IPS-20b (cell line): ENCODE measurements around the gene SCUBE2.

Source experiments
- H3K27ac ChIP-seq: one replicate; pipeline ENCODE4 v1.5.1; 2013; ENCODE audit warnings: low read length
- H3K27me3 ChIP-seq: 2 replicates; pipeline ENCODE4 v1.6.1; 2013; ENCODE audit warnings: mild to moderate bottlenecking, low read length, inconsistent platforms; ENCODE audit not compliant: insufficient read depth
- H3K36me3 ChIP-seq: 2 replicates; pipeline ENCODE4 v1.6.1; 2013; ENCODE audit warnings: low read depth, mild to moderate bottlenecking, inconsistent platforms, low read length, moderate library complexity; ENCODE audit not compliant: insufficient read depth
- H3K4me1 ChIP-seq: 2 replicates; pipeline ENCODE4 v1.6.1; 2013; ENCODE audit warnings: mild to moderate bottlenecking, control low read depth, inconsistent platforms, low read length, moderate library complexity; ENCODE audit not compliant: insufficient read depth
- H3K4me3 ChIP-seq: 2 replicates; pipeline ENCODE4 v1.5.1; 2013; ENCODE audit warnings: mild to moderate bottlenecking, low read length, inconsistent platforms
- H3K9ac ChIP-seq: 2 replicates; pipeline ENCODE4 v1.6.1; 2013; ENCODE audit warnings: low read depth, mild to moderate bottlenecking, inconsistent platforms, low read length, moderate library complexity
- H3K9me3 ChIP-seq: 2 replicates; pipeline ENCODE4 v1.6.1; 2013; ENCODE audit warnings: mild to moderate bottlenecking, low read depth, low read length, inconsistent platforms; ENCODE audit not compliant: insufficient read depth

Gene SCUBE2

GRCh38 chr11:9037046-9037780, 54.2 kb downstream of the SCUBE2 start:
- H3K4me1 ChIP-seq, result peaks cover 8% of the 10 kb centered on the region; the same call in 1 of the 2 replicates
- no peak overlapping the region for H3K27ac ChIP-seq
- no peak overlapping the region for H3K4me3 ChIP-seq
- no peak overlapping the region; the same call in 1 of the 2 replicates for H3K9ac ChIP-seq
- no peaks in the 10 kb centered on the region for H3K27me3 ChIP-seq
- H3K36me3 ChIP-seq, result no peaks in the 10 kb centered on the region
- no peaks in the 10 kb centered on the region for H3K9me3 ChIP-seq

GRCh38 chr11:9030601-9031000, 60.8 kb downstream of the SCUBE2 start:
- Histone ChIP-seq H3K4me1 (no peaks in the 10 kb centered on the region), H3K27ac (no peak overlapping the region), H3K9ac (no peak overlapping the region), H3K4me3 (no peak overlapping the region), H3K9me3 (no peaks in the 10 kb centered on the region), H3K27me3 (no peaks in the 10 kb centered on the region), H3K36me3 (no peaks in the 10 kb centered on the region)

GRCh38 chr11:9029422-9029821, 62.0 kb downstream of the SCUBE2 start:
- no peaks in the 10 kb centered on the region for H3K4me1 ChIP-seq
- H3K27me3 ChIP-seq, result no peaks in the 10 kb centered on the region
- no peaks in the 10 kb centered on the region for H3K9me3 ChIP-seq
- H3K9ac ChIP-seq, result no peak overlapping the region
- no peak overlapping the region for H3K4me3 ChIP-seq
- no peak overlapping the region for H3K27ac ChIP-seq
- H3K36me3 ChIP-seq, result no peaks in the 10 kb centered on the region

GRCh38 chr11:9028581-9028980, 62.8 kb downstream of the SCUBE2 start:
- H3K9me3 ChIP-seq, result no peaks in the 10 kb centered on the region
- H3K36me3 ChIP-seq, result no peaks in the 10 kb centered on the region
- no peak overlapping the region for H3K27ac ChIP-seq
- no peaks in the 10 kb centered on the region for H3K27me3 ChIP-seq
- no peaks in the 10 kb centered on the region for H3K4me1 ChIP-seq
- H3K9ac ChIP-seq, result no peak overlapping the region
- H3K4me3 ChIP-seq, result no peak overlapping the region

- Histone ChIP-seq H3K36me3 (no peaks in the 10 kb centered on the region), H3K27me3 (no peaks in the 10 kb centered on the region), H3K9me3 (no peaks in the 10 kb centered on the region), H3K4me3 (no peak overlapping the region), H3K9ac (no peak overlapping the region), H3K27ac (no peak overlapping the region), H3K4me1 (0 out of 2 replicates have a peak, but pooled peaks cover 4% of the 10 kb centered on the region)
Measured at GRCh38 chr11:9025101-9025850, 66.1 kb downstream of the SCUBE2 start.

GRCh38 chr11:9022961-9023680, 68.3 kb downstream of the SCUBE2 start:
- Histone ChIP-seq H3K4me1 (0 out of 2 replicates have a peak, but pooled peaks cover 4% of the 10 kb centered on the region), H3K9ac (no peak overlapping the region), H3K4me3 (no peak overlapping the region), H3K9me3 (no peaks in the 10 kb centered on the region), H3K36me3 (no peaks in the 10 kb centered on the region), H3K27ac (no peak overlapping the region), H3K27me3 (no peaks in the 10 kb centered on the region)

- Histone ChIP-seq H3K27ac (no peak overlapping the region), H3K9me3 (no peaks in the 10 kb centered on the region), H3K4me3 (no peak overlapping the region), H3K36me3 (no peaks in the 10 kb centered on the region), H3K4me1 (0 out of 2 replicates have a peak, but pooled peaks cover 4% of the 10 kb centered on the region), H3K9ac (no peak overlapping the region), H3K27me3 (no peaks in the 10 kb centered on the region)
Measured at GRCh38 chr11:9020916-9021315, 70.5 kb downstream of the SCUBE2 start.

GRCh38 chr11:9019861-9020260, 71.5 kb downstream of the SCUBE2 start:
- Histone ChIP-seq H3K27me3 (no peaks in the 10 kb centered on the region), H3K9me3 (no peaks in the 10 kb centered on the region), H3K36me3 (no peaks in the 10 kb centered on the region), H3K4me3 (no peak overlapping the region), H3K9ac (no peak overlapping the region), H3K27ac (no peak overlapping the region), H3K4me1 (0 out of 2 replicates have a peak, but pooled peaks cover 4% of the 10 kb centered on the region)

- no peaks in the 10 kb centered on the region for H3K27me3 ChIP-seq
- H3K36me3 ChIP-seq, result no peaks in the 10 kb centered on the region
- H3K9me3 ChIP-seq, result no peaks in the 10 kb centered on the region
- H3K4me1 ChIP-seq, result 0 out of 2 replicates have a peak, but pooled peaks cover 1% of the 10 kb centered on the region
- H3K27ac ChIP-seq, result no peak overlapping the region
- H3K9ac ChIP-seq, result no peak overlapping the region
- no peak overlapping the region for H3K4me3 ChIP-seq
Measured at GRCh38 chr11:9017773-9018172, 73.6 kb downstream of the SCUBE2 start.

- H3K9ac ChIP-seq, result no peak overlapping the region
- no peaks in the 10 kb centered on the region for H3K4me1 ChIP-seq
- no peak overlapping the region for H3K4me3 ChIP-seq
- H3K27ac ChIP-seq, result no peak overlapping the region
- no peaks in the 10 kb centered on the region for H3K27me3 ChIP-seq
- no peaks in the 10 kb centered on the region for H3K36me3 ChIP-seq
- no peaks in the 10 kb centered on the region for H3K9me3 ChIP-seq
Measured at GRCh38 chr11:9016916-9017642, 74.3 kb downstream of the SCUBE2 start.

GRCh38 chr11:9015677-9016076, 75.7 kb downstream of the SCUBE2 start:
- no peaks in the 10 kb centered on the region for H3K4me1 ChIP-seq
- no peaks in the 10 kb centered on the region for H3K27me3 ChIP-seq
- no peaks in the 10 kb centered on the region for H3K9me3 ChIP-seq
- H3K36me3 ChIP-seq, result no peaks in the 10 kb centered on the region
- no peak overlapping the region for H3K4me3 ChIP-seq
- H3K27ac ChIP-seq, result no peak overlapping the region
- H3K9ac ChIP-seq, result no peak overlapping the region
